Right ventricle myocardium inferior (tissue), 1 donor: ENCODE measurements around the gene MAPKAP1. TPM values are rescaled to one million over a fixed set of nuclear protein-coding genes. Genes with fewer than 3 reads are reported as not detected.
"Not testable (repeated sequence)": the region's sequence is repeated elsewhere in the genome, so short reads cannot be mapped to it uniquely, and the experiment has no call there.

ENCODE experiments used
- ATAC-seq: fragments of 200-7000 bp; cut with Tn5 transposase; one replicate; pipeline ENCODE4 v1.9.1; 2020; ENCODE audit warnings: mild to moderate bottlenecking, moderate library complexity
- DNase-seq: peaks from one replicate; pipeline ENCODE4 v3.0.0; 2021; ENCODE audit errors: missing footprints
- intact Hi-C: fragments of 100-400 bp; cut with DNase I; formaldehyde crosslinking; loops from one replicate; pipeline ENCODE4 v1.11.0; 2022
- total RNA-seq: library from RNA; stranded (reverse); fragmentation: NEBNext Ultra II Directional; extraction: Animal tissue kit (Norgen Biotek cat#: 25700); gene quantifications from one replicate; pipeline ENCODE4 v1.2.1, GENCODE V29; 2021
- donor health status: DM: no; HTN: yes; CAD: no; lungs with severe emphysema.

The MAPKAP1 gene
- total RNA-seq, 1 donor from 2014 or later: 122 TPM

GRCh38 chr9:125591245-125591644 is 115.8 kb downstream of the MAPKAP1 start:
- DNase-seq (no peak), ATAC-seq (no peak)
- intact Hi-C loops: no loop called here

GRCh38 chr9:125589287-125589686 is 117.7 kb downstream of the MAPKAP1 start:
- intact Hi-C loops: no loop called here
- ATAC-seq (no peak), DNase-seq (no peak)

- no peak for DNase-seq
- intact Hi-C loops: no loop called here
- ATAC-seq: no peak
Measured at GRCh38 chr9:125587819-125588460, 119.1 kb downstream of the MAPKAP1 start.

GRCh38 chr9:125586172-125586511 is 120.9 kb downstream of the MAPKAP1 start:
- ATAC-seq (no peak), DNase-seq (no peak)
- intact Hi-C loops: no loop called here

DNA sequence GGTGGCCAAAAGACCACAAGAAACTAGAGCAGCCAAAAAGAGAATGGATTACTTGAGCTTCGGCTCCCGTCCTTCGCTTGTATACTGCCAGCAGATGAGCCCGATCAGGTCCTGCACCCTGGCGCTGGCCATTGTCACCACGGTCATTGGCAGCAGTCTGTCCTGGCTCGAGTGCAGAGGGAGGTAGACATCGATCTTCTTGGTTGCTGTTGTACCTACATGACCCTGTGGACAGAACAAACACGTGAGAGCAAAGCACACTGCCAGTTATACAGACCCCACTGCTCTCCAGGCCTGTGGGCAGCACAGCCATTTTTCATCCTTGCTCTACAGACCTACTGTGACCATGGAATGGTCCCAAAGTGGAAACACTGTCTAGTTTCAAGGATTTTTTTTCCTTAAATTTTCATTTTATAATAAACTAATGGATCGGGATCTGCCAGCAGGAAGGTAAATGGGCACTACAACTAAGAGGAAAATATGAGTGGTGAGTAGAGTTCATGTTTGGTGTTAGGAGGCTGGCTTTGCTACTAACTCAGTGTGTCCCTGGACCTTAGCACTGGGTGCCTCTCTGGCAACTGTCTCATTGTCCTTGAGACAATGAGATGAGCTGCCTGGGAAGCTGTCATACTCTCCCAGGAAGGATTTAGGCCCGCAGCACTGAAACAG is 121.4 kb downstream of the MAPKAP1 start:
- intact Hi-C loops: no loop called here
- ATAC-seq (no peak), DNase-seq (no peak)

DNA sequence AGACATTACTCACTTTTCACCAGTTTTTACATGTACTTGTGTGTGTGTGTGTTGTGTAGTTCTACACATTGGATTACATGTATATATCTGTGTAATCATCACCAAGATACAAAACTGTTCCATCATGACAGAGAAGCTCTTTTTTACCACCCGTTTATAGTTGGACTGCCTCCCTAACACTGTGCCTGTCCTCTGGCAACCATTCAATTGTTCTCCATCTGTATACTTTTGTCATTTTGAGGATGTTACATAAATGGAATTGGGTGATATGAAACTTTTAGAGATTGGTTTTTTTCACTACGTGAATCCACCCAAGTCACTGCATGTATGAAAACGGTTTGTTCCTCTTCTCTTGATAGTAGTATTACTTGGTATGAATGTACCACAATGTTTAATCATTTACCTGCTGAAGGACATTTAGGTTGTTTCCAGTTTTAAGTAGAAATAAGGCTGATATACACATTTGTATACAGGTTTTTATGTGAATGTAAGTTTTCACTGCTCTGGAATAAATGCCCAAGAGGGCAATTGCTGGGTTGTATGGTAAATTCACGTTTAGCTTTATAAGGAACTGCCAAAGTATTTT is 126.2 kb downstream of the MAPKAP1 start:
- ATAC-seq: no peak
- no peak for DNase-seq
- intact Hi-C loops: no loop called here

GRCh38 chr9:125579030-125579932 is 127.7 kb downstream of the MAPKAP1 start:
- no peak for DNase-seq
- intact Hi-C loops: no loop called here
- peak; percentile 46 for ATAC-seq

DNA sequence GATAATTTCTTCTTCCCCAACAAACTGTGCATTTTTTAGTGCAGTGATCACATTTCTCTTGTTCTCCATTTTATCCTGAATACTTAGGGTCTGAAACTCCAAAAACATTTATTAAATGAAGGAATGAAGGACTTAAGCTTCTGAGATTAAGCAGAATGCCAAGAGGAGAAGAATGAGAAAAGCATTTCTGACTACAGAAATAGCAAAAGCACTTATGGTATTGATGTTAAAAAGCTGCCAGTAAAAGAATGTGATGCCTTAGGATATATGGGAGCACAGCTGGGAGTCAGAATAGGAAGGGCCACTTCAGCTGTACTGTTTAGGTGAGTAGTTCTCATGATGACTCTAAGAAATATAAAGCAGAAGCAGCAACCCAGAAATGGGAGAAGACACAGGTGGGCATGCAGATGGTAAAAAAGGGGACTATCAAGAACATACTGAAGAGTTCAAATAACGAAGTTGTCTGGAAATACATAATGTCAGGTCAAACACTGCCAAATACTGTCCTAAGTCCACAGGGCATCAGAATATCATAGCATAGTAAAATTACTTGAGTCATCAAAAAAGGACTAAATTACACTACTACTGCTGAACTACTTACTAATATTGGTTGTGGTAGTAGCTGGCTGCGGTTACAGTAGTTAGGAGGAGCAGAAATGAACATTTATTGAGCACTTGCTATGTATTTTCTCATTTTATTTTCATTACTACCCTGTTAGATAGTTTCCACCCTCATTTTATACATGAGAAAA is 132.7 kb downstream of the MAPKAP1 start:
- ATAC-seq (no peak), DNase-seq (no peak)
- intact Hi-C loops: no loop called here

DNA sequence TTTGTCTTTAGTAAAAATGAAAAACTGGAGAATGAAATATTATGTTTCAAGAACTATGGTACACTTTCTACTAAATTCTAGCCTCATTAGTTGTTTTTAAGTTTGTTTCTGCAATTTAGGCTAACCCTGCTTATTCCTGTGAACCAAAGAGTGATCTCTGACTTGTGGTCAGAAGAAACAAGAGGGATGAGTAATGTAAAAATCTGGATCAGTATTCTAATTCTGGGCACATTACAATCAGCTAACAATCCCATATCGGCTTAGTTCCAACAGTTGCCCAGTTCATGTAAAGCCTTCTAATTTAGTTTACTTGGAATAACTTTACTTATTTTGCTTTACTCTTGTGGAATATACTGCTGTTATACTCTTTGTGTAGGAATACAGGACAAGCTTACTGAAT is 134.5 kb downstream of the MAPKAP1 start:
- DNase-seq, intact Hi-C loops, ATAC-seq: not testable (repeated sequence)

GRCh38 chr9:125571824-125572223 is 135.2 kb downstream of the MAPKAP1 start:
- ATAC-seq, intact Hi-C loops, DNase-seq: not testable (repeated sequence)

GRCh38 chr9:125570246-125570645 is 136.8 kb downstream of the MAPKAP1 start:
- DNase-seq (no peak), ATAC-seq (no peak)
- intact Hi-C loops: no loop called here

DNA sequence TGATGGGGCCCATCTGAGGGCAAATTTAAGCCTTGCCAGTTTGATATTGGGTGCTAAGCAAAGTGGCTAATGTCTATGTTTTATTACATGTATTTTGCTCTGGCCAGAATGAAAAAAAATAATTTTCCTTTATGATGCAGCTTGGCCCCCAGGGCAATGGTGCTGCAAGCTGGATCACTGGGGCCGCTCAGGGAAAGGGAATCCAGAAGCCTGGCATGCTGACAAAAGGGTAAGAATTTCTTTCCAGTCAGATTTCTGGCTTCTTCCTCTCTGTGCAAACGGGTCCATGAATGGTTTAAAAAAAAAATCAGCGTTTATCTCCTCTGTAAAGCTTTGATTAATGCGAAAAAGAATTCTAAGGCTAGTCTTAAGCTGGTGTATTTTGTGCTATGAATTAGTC is 138.4 kb downstream of the MAPKAP1 start:
- intact Hi-C loops: no loop called here
- DNase-seq: no peak
- no peak for ATAC-seq

DNA sequence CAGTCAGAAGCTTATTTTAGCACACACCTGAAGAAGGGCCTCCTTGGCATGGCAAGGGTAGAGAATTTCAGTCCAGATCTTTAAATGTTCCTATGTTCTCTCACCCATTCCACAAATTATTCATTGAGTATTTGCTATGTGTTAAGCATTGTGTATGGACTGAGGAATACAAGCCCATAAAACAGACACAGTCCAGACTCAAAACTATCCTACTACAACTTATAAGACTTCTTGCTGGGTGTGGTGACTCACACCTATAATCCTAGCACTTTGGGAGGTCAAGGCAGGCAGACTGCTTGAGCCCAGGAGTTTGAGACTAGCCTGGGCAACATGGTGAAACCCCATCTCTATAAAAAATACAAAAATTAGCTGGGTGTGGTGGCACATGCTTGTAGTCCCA is 141.0 kb downstream of the MAPKAP1 start:
- intact Hi-C loops, DNase-seq, ATAC-seq: not testable (repeated sequence)

DNA sequence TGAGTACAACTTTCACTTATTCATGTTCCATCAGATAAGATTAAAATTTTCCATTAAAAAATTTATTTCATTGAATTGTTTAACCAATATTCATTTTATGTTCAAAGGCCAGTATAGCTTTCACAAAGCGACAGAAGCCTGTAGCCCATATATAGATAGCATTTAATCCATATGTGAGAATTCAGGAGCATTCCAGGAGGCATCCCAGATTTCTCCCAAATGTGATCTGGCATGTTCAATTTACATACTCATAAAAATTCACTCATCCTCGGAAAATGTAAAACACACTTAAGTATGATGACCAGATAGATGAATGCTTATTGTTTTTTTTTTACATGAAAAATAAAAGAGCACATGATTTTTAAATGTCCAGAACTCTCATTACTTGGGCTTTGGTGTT is 141.9 kb downstream of the MAPKAP1 start:
- intact Hi-C loops: no loop called here
- ATAC-seq (no peak), DNase-seq (no peak)

GRCh38 chr9:125564631-125565030 is 142.4 kb downstream of the MAPKAP1 start:
- DNase-seq: no peak
- intact Hi-C loops: no loop called here
- ATAC-seq: no peak

DNA sequence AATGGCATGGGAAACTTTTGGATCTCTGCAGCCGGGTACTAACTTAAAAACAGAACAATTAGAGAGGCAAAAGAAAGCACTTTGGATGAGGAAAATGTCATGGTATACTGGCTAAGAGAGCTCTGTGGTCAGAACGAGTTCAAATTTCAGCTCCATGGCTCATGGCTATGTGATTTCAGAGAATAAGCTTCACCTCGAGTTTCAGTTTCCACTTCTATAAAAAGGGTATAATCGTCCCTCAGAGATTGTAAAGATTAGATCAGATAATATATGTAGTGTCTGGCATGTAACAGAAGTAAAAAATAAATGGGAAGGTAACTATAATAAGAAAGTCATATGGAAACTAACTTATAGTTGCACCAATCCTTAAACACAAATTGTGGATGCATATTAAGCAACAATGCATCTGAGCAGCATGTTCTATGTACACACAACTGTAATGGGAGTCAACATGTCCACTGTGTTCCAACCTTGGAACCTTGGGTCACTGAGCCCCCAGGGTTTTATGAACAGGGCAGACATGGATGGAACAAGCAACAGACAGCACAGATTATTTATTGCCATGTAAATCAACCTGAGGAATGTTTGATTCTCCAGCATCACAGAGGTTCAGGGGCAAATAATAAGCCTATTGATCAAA is 145.4 kb downstream of the MAPKAP1 start:
- DNase-seq (no peak), ATAC-seq (no peak)
- intact Hi-C loops: no loop called here

DNA sequence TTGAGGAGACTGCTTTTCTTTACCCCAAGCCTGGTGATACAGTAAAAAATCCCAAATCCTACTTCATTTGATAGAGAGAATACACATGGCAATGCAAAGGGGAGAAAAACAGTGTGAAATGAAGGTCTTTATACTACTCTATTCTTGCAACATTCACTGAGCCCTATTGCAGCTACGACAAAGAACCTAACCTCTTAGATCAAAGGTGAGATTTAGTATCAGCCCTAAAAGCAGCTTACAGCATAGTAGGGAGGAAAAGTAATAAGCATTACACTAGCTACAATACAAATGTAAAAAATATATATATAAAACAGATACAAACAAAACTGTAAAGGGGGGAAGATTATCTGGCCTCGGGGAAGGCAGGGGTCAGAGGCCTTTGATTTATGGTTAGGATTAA is 147.1 kb downstream of the MAPKAP1 start:
- DNase-seq (no peak), ATAC-seq (no peak)
- intact Hi-C loops: loop anchor here (5.0 to 10.0 kb wide), 3 partner anchors 72 to 325 kb away; partner anchors contain the start of gene PBX3

DNA sequence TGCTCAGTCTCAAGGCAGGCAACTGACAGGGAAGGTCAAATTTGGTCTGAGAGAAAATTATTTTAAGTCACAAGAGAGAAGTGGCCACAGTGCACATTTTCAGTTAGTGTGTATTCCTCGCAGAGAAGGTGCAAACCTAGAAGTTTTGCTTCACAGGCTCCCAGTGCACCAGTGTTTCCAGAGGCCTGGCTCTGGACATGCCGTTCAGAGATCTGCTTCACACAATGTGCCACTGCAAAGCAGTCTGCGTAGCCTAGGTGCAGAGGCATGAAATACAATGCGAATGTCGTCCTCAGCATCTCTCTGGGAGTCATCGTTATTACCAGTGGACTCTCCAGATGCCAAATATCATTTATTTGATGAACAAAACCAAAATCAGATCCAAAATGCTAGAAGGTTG is 147.8 kb downstream of the MAPKAP1 start:
- no peak for DNase-seq
- peak; percentile 65 for ATAC-seq
- intact Hi-C loops: loop anchor here (5.0 to 10.0 kb wide), 3 partner anchors 73 to 326 kb away; partner anchors contain the start of gene PBX3
